Esophagus squamous epithelium (tissue), 4 donors: Measurements from ENCODE around the gene NKIRAS1.

Experiments used
- CTCF ChIP-seq, 6 experiments: fragments of 450-650 bp in 4 of 6; fragments of 200-600 bp in 2 of 6; sonication (generic) in 2 of 6; IDR thresholded peaks; one replicate each; pipeline ENCODE4 v1.5.1; 2016 to 2019; ENCODE audit warnings: antibody characterized with exemption in 6 of 6, mild to moderate bottlenecking in 4 of 6, moderate library complexity in 4 of 6
- POLR2A ChIP-seq, 4 donors: fragments of 450-650 bp; IDR thresholded peaks; one replicate each; pipeline ENCODE4 v1.6.1; 2017; ENCODE audit warnings: antibody characterized with exemption in 4 of 4, mild to moderate bottlenecking in 4 of 4, moderate library complexity in 3 of 4

- TF ChIP-seq CTCF (IDR thresholded peaks at IDR 0.05) = no peak
- no peak for TF ChIP-seq POLR2A (IDR thresholded peaks at IDR 0.05)
These were observed 20.5 kb upstream of the NKIRAS1 start for GRCh38 chr3:23937296-23937695.
